ENCODE data around the gene DCLRE1C. TPM values are rescaled to one million over a fixed set of nuclear protein-coding genes. Genes with fewer than 3 reads are reported as not detected.
"Not testable (repeated sequence)": the region's sequence is repeated elsewhere in the genome, so short reads cannot be mapped to it uniquely, and the experiment has no call there.

Gene DCLRE1C
- total RNA-seq, 1 experiment from 2014 or later = 10.8 TPM

- in situ Hi-C loops (cut with HindIII; ENCODE audit: low sequenced_read_pairs) = no loop called here
These were observed 49.0 kb downstream of the DCLRE1C start for GRCh38 chr10:14904864-14905263.

GRCh38 chr10:14904316-14904732 is 49.6 kb downstream of the DCLRE1C start:
- DNase-seq (ENCODE audit: low spot score) = peak; percentile 29

More at GRCh38 chr10:14904864-14905263, 49.0 kb downstream of the DCLRE1C start:
- DNase-seq (ENCODE audit: low spot score) = no peak

GRCh38 chr10:14891151-14891550 is 62.7 kb downstream of the DCLRE1C start:
- in situ Hi-C loops (cut with HindIII; ENCODE audit: low sequenced_read_pairs) = no loop called here
- DNase-seq (ENCODE audit: low spot score) = no peak

More at GRCh38 chr10:14904316-14904732, 49.6 kb downstream of the DCLRE1C start:
- in situ Hi-C loops (cut with HindIII; ENCODE audit: low sequenced_read_pairs) = no loop called here

- in situ Hi-C loops (cut with HindIII; ENCODE audit: low sequenced_read_pairs) = no loop called here
- DNase-seq (ENCODE audit: low spot score) = no peak
These were observed 64.6 kb downstream of the DCLRE1C start for GRCh38 chr10:14889318-14889717.

GRCh38 chr10:14884082-14884481 is 69.8 kb downstream of the DCLRE1C start:
- no peak for DNase-seq (ENCODE audit: low spot score)
- in situ Hi-C loops (cut with HindIII; ENCODE audit: low sequenced_read_pairs) = no loop called here

- in situ Hi-C loops (cut with HindIII; ENCODE audit: low sequenced_read_pairs) = no loop called here
- peak; percentile 5 for DNase-seq (ENCODE audit: low spot score)
These were observed 73.7 kb downstream of the DCLRE1C start for GRCh38 chr10:14880229-14880628.

- in situ Hi-C loops (cut with HindIII; ENCODE audit: low sequenced_read_pairs) = no loop called here
- DNase-seq (ENCODE audit: low spot score) = no peak
These were observed 74.0 kb downstream of the DCLRE1C start for GRCh38 chr10:14879928-14880193.

- in situ Hi-C loops (cut with HindIII; ENCODE audit: low sequenced_read_pairs) = no loop called here
- peak; percentile 15 for DNase-seq (ENCODE audit: low spot score)
These were observed 74.6 kb downstream of the DCLRE1C start for GRCh38 chr10:14879124-14879927.

GRCh38 chr10:14878266-14879123 is 75.4 kb downstream of the DCLRE1C start, which contains the start of gene SUV39H2:
Gene SUV39H2, plus strand, starts transcription at chr10:14878866. Its CDS starts 23 bp downstream, at chr10:14878889.
- peak; percentile 94 for DNase-seq (ENCODE audit: low spot score)
- in situ Hi-C loops (cut with HindIII; ENCODE audit: low sequenced_read_pairs) = no loop called here

- in situ Hi-C loops (cut with HindIII; ENCODE audit: low sequenced_read_pairs) = no loop called here
These were observed 77.1 kb downstream of the DCLRE1C start for GRCh38 chr10:14876764-14877163.

GRCh38 chr10:14875941-14876340 is 78.0 kb downstream of the DCLRE1C start:
- in situ Hi-C loops (cut with HindIII; ENCODE audit: low sequenced_read_pairs) = no loop called here
- DNase-seq (ENCODE audit: low spot score) = no peak

More at GRCh38 chr10:14876764-14877163, 77.1 kb downstream of the DCLRE1C start:
- no peak for DNase-seq (ENCODE audit: low spot score)

GRCh38 chr10:14873090-14873760 is 80.7 kb downstream of the DCLRE1C start:
- no peak for DNase-seq (ENCODE audit: low spot score)
- in situ Hi-C loops (cut with HindIII; ENCODE audit: low sequenced_read_pairs) = no loop called here

GRCh38 chr10:14864871-14865270 is 89.0 kb downstream of the DCLRE1C start:
- in situ Hi-C loops (cut with HindIII; ENCODE audit: low sequenced_read_pairs); DNase-seq (ENCODE audit: low spot score): not testable (repeated sequence)

- in situ Hi-C loops (cut with HindIII; ENCODE audit: low sequenced_read_pairs); DNase-seq (ENCODE audit: low spot score): not testable (repeated sequence)
These were observed 89.4 kb downstream of the DCLRE1C start for GRCh38 chr10:14864466-14864865.

GRCh38 chr10:14860791-14861190 is 93.1 kb downstream of the DCLRE1C start:
- in situ Hi-C loops (cut with HindIII; ENCODE audit: low sequenced_read_pairs) = no loop called here
- no peak for DNase-seq (ENCODE audit: low spot score)

GRCh38 chr10:14859775-14860174 is 94.1 kb downstream of the DCLRE1C start:
- in situ Hi-C loops (cut with HindIII; ENCODE audit: low sequenced_read_pairs) = no loop called here

GRCh38 chr10:14859043-14859442 is 94.9 kb downstream of the DCLRE1C start:
- DNase-seq (ENCODE audit: low spot score) = no peak
- in situ Hi-C loops (cut with HindIII; ENCODE audit: low sequenced_read_pairs) = no loop called here

More at GRCh38 chr10:14859775-14860174, 94.1 kb downstream of the DCLRE1C start:
- no peak for DNase-seq (ENCODE audit: low spot score)

- in situ Hi-C loops (cut with HindIII; ENCODE audit: low sequenced_read_pairs) = no loop called here
- DNase-seq (ENCODE audit: low spot score) = no peak
These were observed 95.4 kb downstream of the DCLRE1C start for GRCh38 chr10:14858338-14858960.

GRCh38 chr10:14855453-14855852 is 98.4 kb downstream of the DCLRE1C start:
- DNase-seq (ENCODE audit: low spot score) = no peak
- in situ Hi-C loops (cut with HindIII; ENCODE audit: low sequenced_read_pairs) = no loop called here

All from G401 (cell line).